Measurements from ENCODE around the gene MVB12B. TPM values are rescaled to one million over a fixed set of nuclear protein-coding genes. Genes with fewer than 3 reads are reported as not detected.

The MVB12B gene
- total RNA-seq, 1 experiment from 2014 or later: 5.8 TPM

GRCh38 chr9:126464694-126465441, 138.2 kb downstream of the MVB12B start:
- Mint-ChIP-seq H3K9me3 (no peaks in the 10 kb centered on the region), H3K36me3 (ENCODE audit: insufficient read depth in 1 of 3, low read depth in 3 of 3) (no peaks in the 10 kb centered on the region), H3K4me1 (peaks cover 8 to 10% of the 10 kb centered on the region in 2 experiments), H3K4me3 (no peak overlapping the region), H3K27ac (no peak overlapping the region), H3K27me3 (ENCODE audit: low read depth) (no peaks in the 10 kb centered on the region; the same call in 1 of the 2 replicates)
- no peak overlapping the region for H3K14ac ChIP-seq (ENCODE audit: insufficient read depth, low read length)
- H4K91ac ChIP-seq (ENCODE audit: insufficient read length, low read depth, low read length): no peak overlapping the region
- H3K18ac ChIP-seq (ENCODE audit: insufficient read length, low read depth, low read length): no peak overlapping the region
- H3K4ac ChIP-seq (ENCODE audit: low read depth, low read length): no peak overlapping the region
- H2BK20ac ChIP-seq (ENCODE audit: low read depth, low read length, poor library complexity, severe bottlenecking): no peak overlapping the region
- H2BK15ac ChIP-seq (ENCODE audit: low read depth, low read length): no peak overlapping the region
- no peak overlapping the region for H2AFZ ChIP-seq (ENCODE audit: low read length)
- H3K27me3 ChIP-seq (ENCODE audit: insufficient read depth, low read length): no peaks in the 10 kb centered on the region
- H3K9ac ChIP-seq (ENCODE audit: extremely low read depth, insufficient read length, low read length): no peak overlapping the region
- no peaks in the 10 kb centered on the region for H3K79me2 ChIP-seq (ENCODE audit: insufficient read depth, low read length)
- no peak overlapping the region for H3K23ac ChIP-seq (ENCODE audit: insufficient read length, low read depth, low read length)
- TF ChIP-seq CTCF (conservative IDR thresholded peaks at IDR 0.05): no peak
- WGBS (ENCODE audit: extremely low coverage, insufficient read length, low lambda C conversion rate): no CpG with 5 or more reads among the region's 11 CpGs
- H3T11ph ChIP-seq (ENCODE audit: low read length): no peak overlapping the region
- H4K8ac ChIP-seq (replicated peaks; ENCODE audit: insufficient read length, low read depth, low read length): no peak overlapping the region
- H3K56ac ChIP-seq (ENCODE audit: insufficient read length, low read depth, low read length): no peak overlapping the region
- no peaks in the 10 kb centered on the region for H3K79me1 ChIP-seq (ENCODE audit: insufficient read depth, low read depth, low read length, poor library complexity, severe bottlenecking)
- H3K9me3 ChIP-seq (ENCODE audit: control insufficient read depth, low read depth, low read length): no peaks in the 10 kb centered on the region
- no peak overlapping the region for H4K5ac ChIP-seq (ENCODE audit: insufficient read length, low read depth, low read length)
- H3K4me1 ChIP-seq (ENCODE audit: insufficient read depth, low read length): no peaks in the 10 kb centered on the region
- DNase-seq: no peak
- no peak overlapping the region for H2AK5ac ChIP-seq (ENCODE audit: insufficient read length, low read length)
- H3K27ac ChIP-seq (ENCODE audit: insufficient read length, low read depth, low read length): no peak overlapping the region
- no peak overlapping the region for H2BK12ac ChIP-seq (ENCODE audit: insufficient read length, low read depth, low read length)
- no peak overlapping the region for H2BK5ac ChIP-seq (ENCODE audit: insufficient read length, low read length)
- no peaks in the 10 kb centered on the region for H3K23me2 ChIP-seq (ENCODE audit: insufficient read length, low read depth, low read length, poor library complexity, severe bottlenecking)
- H2BK120ac ChIP-seq (ENCODE audit: low read depth, low read length, poor library complexity, severe bottlenecking): no peak overlapping the region
- no peak overlapping the region for H3K4me2 ChIP-seq (ENCODE audit: insufficient read depth, insufficient read length, low read length)
- no peaks in the 10 kb centered on the region for H4K20me1 ChIP-seq (ENCODE audit: control insufficient read depth, insufficient read depth, insufficient read length)
